ENCODE measurements around the gene NLRP4.

The NLRP4 gene

GRCh38 chr19:55836340-55836739, at the start of gene NLRP4:
TSS of gene NLRP4 (plus strand) at chr19:55836540. CDS start at chr19:55852081, 15,541 bp downstream.
- Histone ChIP-seq H3K27ac (no peak within 1 kb of the TSS), H3K4me3 (no peak within 1 kb of the TSS)

DNA sequence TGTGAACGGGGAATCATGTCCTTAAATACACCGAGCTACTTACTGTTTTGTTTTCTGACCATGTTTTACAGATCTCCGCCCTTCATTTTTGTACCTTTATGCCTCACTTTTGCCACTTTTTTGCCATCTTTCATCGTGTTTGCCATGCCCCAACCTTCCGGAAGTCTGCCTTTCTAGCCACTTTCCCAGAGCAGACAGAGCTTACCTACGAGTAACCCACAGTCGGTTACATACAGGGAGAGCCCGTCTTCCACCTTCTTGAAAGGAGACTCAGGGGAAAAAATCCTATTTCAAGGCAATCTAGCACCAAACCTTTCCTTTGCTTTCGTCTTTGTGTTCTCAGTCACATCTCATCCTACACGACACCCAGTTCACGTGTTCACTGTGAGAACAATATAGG, 41.3 kb upstream of the NLRP4 start:
- H3K27ac ChIP-seq, result no peak overlapping the region
- H3K4me3 ChIP-seq, result no peak overlapping the region

- no peak overlapping the region for H3K27ac ChIP-seq
- no peak overlapping the region for H3K4me3 ChIP-seq
Measured at GRCh38 chr19:55801416-55801815, 34.9 kb upstream of the NLRP4 start.

DNA sequence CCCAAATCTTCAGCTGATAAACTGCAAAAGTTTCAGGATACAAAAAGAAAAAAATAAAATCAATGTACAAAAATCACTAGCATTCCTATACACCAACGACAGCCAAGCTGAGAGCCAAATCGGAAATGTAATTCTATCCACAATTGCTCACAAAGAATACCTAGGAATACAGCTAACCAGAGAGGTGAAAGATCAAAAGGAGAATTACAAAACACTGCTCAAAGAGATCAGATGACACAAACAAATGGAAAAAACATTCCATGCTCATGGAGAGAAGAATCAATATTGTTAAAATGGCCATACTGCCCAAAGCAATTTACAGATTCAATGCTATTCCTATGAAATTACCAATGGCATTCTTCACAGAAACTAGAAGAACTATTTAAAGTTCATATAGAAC, 34.1 kb upstream of the NLRP4 start:
- Histone ChIP-seq H3K4me3 (no peak overlapping the region), H3K27ac (no peak overlapping the region)

GRCh38 chr19:55809381-55810058, 26.8 kb upstream of the NLRP4 start:
- Histone ChIP-seq H3K4me3 (no peak overlapping the region), H3K27ac (no peak overlapping the region)

DNA sequence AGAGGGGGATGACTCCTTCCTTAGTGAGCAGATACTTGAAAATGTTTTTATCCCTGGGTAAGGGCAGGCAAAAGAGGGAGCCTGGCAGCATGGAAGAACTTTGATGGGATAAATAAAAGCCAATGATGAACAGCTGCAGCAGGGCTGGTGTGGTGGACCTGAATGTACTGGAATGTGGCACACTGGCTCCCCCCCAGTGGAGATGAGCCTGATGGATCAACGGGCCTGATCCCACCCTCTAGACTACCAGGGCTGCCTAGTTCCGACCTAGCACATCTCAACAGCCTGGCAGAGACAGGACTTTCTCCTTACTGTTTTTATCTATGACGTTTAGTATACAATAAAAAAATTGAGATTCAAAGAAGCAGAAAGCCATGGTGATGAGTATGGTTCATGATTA, 25.0 kb upstream of the NLRP4 start:
- Histone ChIP-seq H3K27ac (no peak overlapping the region), H3K4me3 (no peak overlapping the region)

DNA sequence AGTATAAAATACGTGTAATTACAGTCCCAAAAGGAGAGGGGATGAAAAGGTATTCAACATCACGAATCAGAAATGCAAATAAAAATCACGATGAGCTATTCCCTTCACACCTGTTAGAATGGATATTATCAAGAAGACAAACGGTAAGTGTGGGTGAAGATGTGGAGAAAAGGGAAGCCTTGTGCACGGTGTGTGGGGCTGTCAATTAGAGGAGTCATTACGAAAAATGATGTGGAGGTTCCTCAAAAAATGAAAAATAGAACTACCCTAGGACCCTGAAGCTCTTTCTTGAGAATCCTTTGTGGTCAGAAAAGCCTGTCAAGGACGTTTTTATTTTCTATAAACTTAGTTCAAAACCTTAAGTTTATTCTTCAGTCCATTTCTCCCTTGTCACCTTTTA, 23.9 kb upstream of the NLRP4 start:
- no peak overlapping the region for H3K4me3 ChIP-seq
- H3K27ac ChIP-seq, result no peak overlapping the region

GRCh38 chr19:55813906-55814305, 22.4 kb upstream of the NLRP4 start:
- H3K4me3 ChIP-seq, result no peak overlapping the region

DNA sequence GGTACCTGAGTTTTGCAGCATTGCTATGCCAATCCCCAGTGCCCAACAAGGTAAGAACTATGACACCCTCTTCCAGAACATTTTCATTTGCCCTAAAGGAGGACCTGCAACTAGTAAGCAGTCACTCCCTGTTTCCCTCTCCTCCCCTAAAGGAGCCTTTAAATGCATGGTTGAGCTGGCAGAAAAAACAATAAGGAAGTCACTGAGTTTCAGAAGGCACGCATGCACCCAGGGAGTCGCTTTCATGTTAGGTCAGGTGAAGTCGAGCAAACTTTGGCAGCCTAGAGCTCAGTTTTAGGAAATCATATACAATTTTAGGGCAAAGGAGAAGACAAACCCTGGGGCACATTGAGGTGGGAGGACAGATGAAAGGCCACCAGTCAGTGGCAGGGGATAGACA, 16.3 kb upstream of the NLRP4 start:
- Histone ChIP-seq H3K27ac (no peak overlapping the region), H3K4me3 (no peak overlapping the region)

More at GRCh38 chr19:55813906-55814305, 22.4 kb upstream of the NLRP4 start:
- no peak overlapping the region for H3K27ac ChIP-seq

DNA sequence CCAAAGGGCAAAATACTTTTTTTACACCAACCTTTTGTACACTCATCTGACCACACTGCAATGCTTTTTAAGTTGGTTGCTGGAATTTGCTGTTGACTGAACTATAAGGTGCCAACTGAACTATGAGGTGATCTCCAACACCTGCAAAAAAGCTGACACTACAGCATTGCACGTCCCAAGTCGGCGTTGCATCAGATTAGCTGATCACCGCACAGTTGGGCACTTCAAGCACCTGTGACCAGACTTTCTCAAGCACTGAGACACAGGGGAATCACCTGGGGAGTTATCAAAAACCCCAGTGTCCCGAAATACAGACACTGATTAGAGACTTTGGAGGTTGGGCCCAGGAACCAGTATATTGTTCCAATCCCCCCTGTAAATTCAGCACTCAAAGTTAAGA, 5.7 kb upstream of the NLRP4 start:
- H3K27ac ChIP-seq, result no peak overlapping the region
- H3K4me3 ChIP-seq, result no peak overlapping the region

DNA sequence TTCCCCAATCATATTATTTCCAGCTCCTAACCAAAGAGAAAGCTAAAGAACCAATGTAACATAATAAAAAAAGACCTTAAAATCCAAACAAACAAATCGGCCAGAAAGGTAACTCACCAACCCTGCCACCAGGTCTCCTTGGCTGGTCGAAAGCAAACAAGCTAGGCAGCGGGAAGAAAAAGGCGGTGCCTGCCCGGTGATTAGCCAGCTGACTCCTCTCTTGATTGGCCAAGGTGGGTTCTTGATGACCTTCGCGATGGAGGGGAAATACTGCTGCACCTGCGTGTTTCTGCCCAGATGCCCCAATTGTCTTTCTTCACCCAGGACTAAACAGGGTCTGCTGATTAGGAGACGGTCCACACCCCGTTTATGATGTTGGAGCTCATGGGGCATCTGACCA, 4.5 kb upstream of the NLRP4 start, which contains the start of gene NLRP11:
NLRP11 (minus strand) TSS at position 154 of the 400 bp plus-strand sequence. CDS start 13,825 bp downstream, outside the sequence.
- H3K4me3 ChIP-seq, result no peak within 1 kb of the TSS
- no peak within 1 kb of the TSS for H3K27ac ChIP-seq

DNA sequence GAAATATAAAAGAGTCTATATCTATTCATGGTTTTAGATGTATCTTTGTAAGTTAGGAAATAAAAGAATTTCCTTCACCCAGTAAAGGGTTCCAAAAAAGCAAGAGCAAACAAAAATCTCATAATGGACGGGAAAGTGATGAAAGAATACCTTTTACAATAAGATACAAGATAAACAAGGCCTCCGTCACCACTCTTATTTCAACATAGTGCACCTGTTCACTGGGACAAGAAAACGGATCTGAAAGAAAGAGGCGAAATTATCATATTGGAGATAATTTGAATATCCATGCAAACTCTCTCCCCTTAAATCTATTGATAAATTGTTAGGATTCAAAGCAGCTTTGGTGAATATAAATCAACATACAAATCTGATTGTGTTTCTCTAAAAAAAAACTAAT, 3.7 kb upstream of the NLRP4 start:
- no peak overlapping the region for H3K27ac ChIP-seq
- no peak overlapping the region for H3K4me3 ChIP-seq

DNA sequence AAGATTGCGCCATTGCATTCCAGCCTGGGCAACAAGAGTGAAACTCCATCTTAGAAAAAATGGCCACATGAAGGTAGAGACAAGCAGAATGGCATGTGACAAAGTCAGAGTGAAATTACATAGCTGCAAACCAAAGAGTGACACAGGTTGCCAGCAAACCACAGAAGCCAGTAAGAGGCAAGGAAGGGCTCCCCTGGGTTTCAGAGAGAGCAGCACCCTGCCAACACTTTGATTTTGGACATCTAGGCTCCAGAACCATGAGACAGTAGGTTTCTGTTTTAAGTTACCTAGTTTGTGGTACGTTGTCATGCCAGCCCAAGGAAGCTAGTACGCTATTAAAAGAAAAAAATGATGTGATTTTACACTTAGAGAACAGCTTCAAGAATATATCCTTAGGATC, 1.9 kb downstream of the NLRP4 start:
- Histone ChIP-seq H3K4me3 (no peak overlapping the region), H3K27ac (no peak overlapping the region)

- Histone ChIP-seq H3K27ac (no peak overlapping the region), H3K4me3 (no peak overlapping the region)
Measured at GRCh38 chr19:55838906-55839305, 2.6 kb downstream of the NLRP4 start.

- Histone ChIP-seq H3K27ac (no peak overlapping the region), H3K4me3 (no peak overlapping the region)
Measured at GRCh38 chr19:55855160-55855559, 18.8 kb downstream of the NLRP4 start.

DNA sequence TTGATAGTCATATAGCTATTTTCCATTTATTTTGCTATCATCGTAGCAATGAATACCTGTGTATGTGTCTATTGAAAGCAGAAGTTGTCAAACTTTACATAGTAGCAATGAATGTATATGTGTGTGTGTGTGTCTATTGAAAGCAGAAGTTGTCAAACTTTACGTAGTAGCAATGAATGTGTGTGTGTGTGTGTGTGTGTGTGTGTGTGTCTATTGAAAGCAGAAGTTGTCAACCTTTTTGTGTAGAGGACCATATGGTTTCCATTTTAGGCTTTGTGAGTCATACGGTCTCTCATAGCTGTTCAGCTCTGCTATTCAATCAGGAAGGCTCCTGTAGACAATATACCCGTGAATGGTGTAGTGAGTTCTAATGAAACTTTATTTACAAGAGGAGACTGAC, 20.8 kb downstream of the NLRP4 start:
- no peak overlapping the region for H3K4me3 ChIP-seq
- no peak overlapping the region for H3K27ac ChIP-seq

GRCh38 chr19:55857974-55858373, 21.6 kb downstream of the NLRP4 start:
- Histone ChIP-seq H3K4me3 (no peak overlapping the region), H3K27ac (no peak overlapping the region)

- no peak overlapping the region for H3K27ac ChIP-seq
- no peak overlapping the region for H3K4me3 ChIP-seq
Measured at GRCh38 chr19:55858401-55858800, 22.1 kb downstream of the NLRP4 start.

- Histone ChIP-seq H3K27ac (no peak overlapping the region), H3K4me3 (no peak overlapping the region)
Measured at GRCh38 chr19:55858969-55859368, 22.6 kb downstream of the NLRP4 start.

DNA sequence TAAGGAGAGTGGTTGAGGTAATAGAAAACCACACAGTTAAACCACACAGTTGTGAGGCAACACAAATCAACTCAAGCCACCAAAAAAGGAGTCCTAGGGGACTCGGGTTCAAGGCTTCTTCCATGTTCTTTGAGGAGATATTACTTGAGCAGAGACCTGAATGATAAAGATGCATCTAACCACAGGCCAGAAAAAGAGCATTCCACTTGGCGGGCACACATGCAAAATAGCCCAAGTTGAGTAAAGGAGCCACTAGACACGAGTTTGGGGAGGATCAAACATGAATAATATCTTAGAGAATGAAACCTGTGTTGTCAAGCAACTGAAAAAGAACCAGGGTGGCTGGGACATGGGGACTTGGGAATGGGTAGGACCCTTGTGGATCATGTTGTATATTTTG, 30.2 kb downstream of the NLRP4 start:
- Histone ChIP-seq H3K4me3 (no peak overlapping the region), H3K27ac (no peak overlapping the region)

DNA sequence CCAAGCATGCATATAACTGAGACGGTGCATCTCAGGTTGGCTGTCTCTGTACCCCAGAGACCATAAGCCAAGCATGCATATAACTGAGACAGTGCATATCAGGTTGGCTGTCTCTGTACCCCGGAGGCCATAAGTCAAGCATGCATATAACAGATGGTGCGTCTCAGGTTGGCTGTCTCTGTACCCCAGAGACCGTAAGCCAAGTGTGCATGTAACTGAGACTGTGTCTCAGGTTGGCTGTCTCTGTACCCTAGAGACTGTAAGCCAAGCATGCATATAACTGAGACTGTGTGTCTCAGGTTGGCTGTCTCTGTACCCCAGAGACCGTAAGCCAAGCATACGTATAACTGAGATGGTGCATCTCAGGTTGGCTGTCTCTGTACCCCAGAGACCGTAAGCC, 30.8 kb downstream of the NLRP4 start:
- H3K4me3 ChIP-seq, result no peak overlapping the region

GRCh38 chr19:55870736-55871135, 34.4 kb downstream of the NLRP4 start:
- Histone ChIP-seq H3K27ac (no peak overlapping the region), H3K4me3 (no peak overlapping the region)

More for the DNA sequence above, 30.8 kb downstream of the NLRP4 start:
- no peak overlapping the region for H3K27ac ChIP-seq
